Activated gamma-delta T cell treated with anti-CD3 and anti-CD28 coated beads, Interleukin-2, amount 50 U/mL, for 16 hours (primary cell): ENCODE data around the gene PSAPL1.

Experiments
- DNase-seq: peaks from one replicate; pipeline ENCODE4 v3.0.0-alpha.2; 2020; ENCODE audit warnings: low read depth

Gene PSAPL1

GRCh38 chr4:7430965-7431695, 3.6 kb downstream of the PSAPL1 start:
- no peak for DNase-seq

GRCh38 chr4:7430368-7430964, 4.3 kb downstream of the PSAPL1 start:
- no peak for DNase-seq

GRCh38 chr4:7429601-7430078, 5.1 kb downstream of the PSAPL1 start:
- no peak for DNase-seq

GRCh38 chr4:7429069-7429416, 5.7 kb downstream of the PSAPL1 start:
- DNase-seq = no peak

GRCh38 chr4:7428261-7429068, 6.3 kb downstream of the PSAPL1 start:
- DNase-seq = no peak

GRCh38 chr4:7427831-7428260, 6.9 kb downstream of the PSAPL1 start:
- no peak for DNase-seq

GRCh38 chr4:7427361-7427760, 7.4 kb downstream of the PSAPL1 start:
- DNase-seq = no peak

- no peak for DNase-seq
These were observed 8.1 kb downstream of the PSAPL1 start for GRCh38 chr4:7426525-7427171.

GRCh38 chr4:7425591-7426468, 8.9 kb downstream of the PSAPL1 start:
- DNase-seq = no peak

- no peak for DNase-seq
These were observed 9.6 kb downstream of the PSAPL1 start for GRCh38 chr4:7425124-7425523.

GRCh38 chr4:7424553-7425111, 10.1 kb downstream of the PSAPL1 start:
- no peak for DNase-seq

- no peak for DNase-seq
These were observed 10.8 kb downstream of the PSAPL1 start for GRCh38 chr4:7423801-7424552.

GRCh38 chr4:7423391-7423790, 11.3 kb downstream of the PSAPL1 start:
- no peak for DNase-seq

GRCh38 chr4:7422898-7423180, 11.9 kb downstream of the PSAPL1 start:
- no peak for DNase-seq

GRCh38 chr4:7422151-7422897, 12.4 kb downstream of the PSAPL1 start:
- no peak for DNase-seq

- no peak for DNase-seq
These were observed 13.2 kb downstream of the PSAPL1 start for GRCh38 chr4:7421356-7422150.

- DNase-seq = no peak
These were observed 14.1 kb downstream of the PSAPL1 start for GRCh38 chr4:7420661-7421040.

GRCh38 chr4:7419961-7420660, 14.6 kb downstream of the PSAPL1 start:
- DNase-seq = no peak
